Superior temporal gyrus (tissue), 1 donor: ENCODE measurements around the gene CPEB3.
"Not testable (repeated sequence)": the region's sequence is repeated elsewhere in the genome, so short reads cannot be mapped to it uniquely, and the experiment has no call there.

Experiments
- DNase-seq: peaks from one replicate; pipeline ENCODE4 v3.0.0-alpha.2; 2016; ENCODE audit errors: extremely low spot score

The CPEB3 gene

GRCh38 chr10:92142949-92143348, 147.9 kb downstream of the CPEB3 start:
- no peak for DNase-seq

- DNase-seq = no peak
Measured at GRCh38 chr10:92142512-92142911, 148.4 kb downstream of the CPEB3 start.

GRCh38 chr10:92141147-92141546, 149.7 kb downstream of the CPEB3 start:
- not testable (repeated sequence) for DNase-seq

GRCh38 chr10:92134049-92134448, 156.8 kb downstream of the CPEB3 start:
- DNase-seq = not testable (repeated sequence)

GRCh38 chr10:92131275-92131820, 159.5 kb downstream of the CPEB3 start:
- no peak for DNase-seq

GRCh38 chr10:92130622-92131274, 160.1 kb downstream of the CPEB3 start:
- no peak for DNase-seq

- no peak for DNase-seq
Measured at GRCh38 chr10:92126100-92126650, 164.7 kb downstream of the CPEB3 start.

GRCh38 chr10:92125144-92125543, 165.7 kb downstream of the CPEB3 start:
- DNase-seq = no peak

- no peak for DNase-seq
Measured at GRCh38 chr10:92124616-92125143, 166.2 kb downstream of the CPEB3 start.

- no peak for DNase-seq
Measured at GRCh38 chr10:92124020-92124419, 166.9 kb downstream of the CPEB3 start.

- DNase-seq = peak; percentile 8
Measured at GRCh38 chr10:92122941-92123450, 167.9 kb downstream of the CPEB3 start.

GRCh38 chr10:92121686-92122492, 169.0 kb downstream of the CPEB3 start:
- DNase-seq = no peak

- DNase-seq = no peak
Measured at GRCh38 chr10:92119340-92119739, 171.5 kb downstream of the CPEB3 start.

GRCh38 chr10:92114917-92115316, 176.0 kb downstream of the CPEB3 start:
- not testable (repeated sequence) for DNase-seq

- DNase-seq = no peak
Measured at GRCh38 chr10:92113911-92114600, 176.8 kb downstream of the CPEB3 start.

GRCh38 chr10:92112462-92112861, 178.4 kb downstream of the CPEB3 start:
- DNase-seq = no peak

- no peak for DNase-seq
Measured at GRCh38 chr10:92111336-92111939, 179.4 kb downstream of the CPEB3 start.

- DNase-seq = no peak
Measured at GRCh38 chr10:92110039-92110794, 180.7 kb downstream of the CPEB3 start.

GRCh38 chr10:92108747-92109146, 182.1 kb downstream of the CPEB3 start:
- DNase-seq = no peak

GRCh38 chr10:92108120-92108519, 182.8 kb downstream of the CPEB3 start:
- DNase-seq = no peak
